ENCODE data around the gene SPEM2.
A peak's percentile ranks its signal among the peaks of the same experiment; 100 is the strongest.

- TF ChIP-seq CTCF (IDR thresholded peaks at IDR 0.05) (no peak), POLR2A (IDR thresholded peaks at IDR 0.05) (peak; percentile 5 to 9)
Observed at GRCh38 chr17:7437950-7438614, 12.7 kb downstream of the SPEM2 start.
